HG02588 (cell line): ENCODE results near the gene COL15A1.
"Not testable (repeated sequence)": the region's sequence is repeated elsewhere in the genome, so short reads cannot be mapped to it uniquely, and the experiment has no call there.

Experiments
- ATAC-seq: cut with Tn5 transposase; IDR thresholded peaks from one replicate; pipeline ENCODE4 v1.9.1; 2021; ENCODE audit warnings: mild to moderate bottlenecking, moderate library complexity; ENCODE audit not compliant: unreplicated experiment

Gene COL15A1

GRCh38 chr9:99073985-99074901, 130.5 kb downstream of the COL15A1 start:
- no peak for ATAC-seq

GRCh38 chr9:99074902-99075245, 131.2 kb downstream of the COL15A1 start:
- ATAC-seq: no peak

DNA sequence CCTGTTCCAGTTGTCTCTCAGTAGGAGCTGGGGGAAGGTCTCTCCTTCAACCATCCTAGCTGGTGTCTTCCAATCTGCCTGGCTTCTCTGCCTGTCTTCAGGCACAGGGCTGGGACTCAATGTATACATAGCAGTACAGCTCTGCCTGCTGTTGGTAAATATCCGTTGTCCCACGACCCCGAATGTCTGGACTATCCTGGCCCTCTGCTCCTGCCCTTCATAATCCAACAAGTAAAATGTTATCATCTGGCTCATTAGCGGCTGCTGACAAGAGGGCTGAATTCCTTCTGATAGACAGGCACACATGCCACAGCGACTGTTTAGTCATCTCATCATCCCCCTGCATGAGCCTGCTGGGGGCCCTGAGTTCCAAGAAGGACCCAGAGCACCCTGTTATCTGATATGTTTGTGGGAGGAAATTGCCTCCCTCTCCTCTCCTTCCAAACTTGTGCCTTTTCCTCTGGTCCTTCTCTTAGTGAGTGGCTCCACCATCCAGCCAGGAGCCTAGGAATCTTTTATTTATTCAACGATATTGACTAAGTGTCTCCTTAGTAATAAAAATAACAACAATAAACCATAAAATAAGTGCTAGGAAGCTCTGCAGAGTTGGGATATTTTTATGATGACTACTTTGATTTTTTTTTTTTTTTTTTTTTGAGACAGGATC, 131.7 kb downstream of the COL15A1 start:
- ATAC-seq: no peak

DNA sequence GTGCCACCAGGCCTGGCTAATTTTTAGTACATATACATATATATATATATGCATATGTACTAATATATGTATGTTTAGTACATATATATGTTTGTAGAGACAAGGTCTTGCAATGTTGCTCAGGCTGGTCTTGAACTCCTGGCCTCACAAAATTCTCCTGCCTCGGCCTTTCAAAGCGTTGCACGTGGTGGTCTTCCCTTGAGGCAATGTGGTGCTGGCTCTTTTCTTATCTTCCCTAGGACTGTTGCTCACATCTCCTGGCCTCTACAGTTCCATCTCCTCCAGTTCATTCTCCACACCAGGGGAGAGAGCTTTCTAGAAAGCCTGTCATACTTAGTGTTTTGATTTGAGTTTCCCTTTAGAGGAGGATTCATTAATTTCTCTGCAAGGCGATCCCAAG, 132.3 kb downstream of the COL15A1 start:
- no peak for ATAC-seq

DNA sequence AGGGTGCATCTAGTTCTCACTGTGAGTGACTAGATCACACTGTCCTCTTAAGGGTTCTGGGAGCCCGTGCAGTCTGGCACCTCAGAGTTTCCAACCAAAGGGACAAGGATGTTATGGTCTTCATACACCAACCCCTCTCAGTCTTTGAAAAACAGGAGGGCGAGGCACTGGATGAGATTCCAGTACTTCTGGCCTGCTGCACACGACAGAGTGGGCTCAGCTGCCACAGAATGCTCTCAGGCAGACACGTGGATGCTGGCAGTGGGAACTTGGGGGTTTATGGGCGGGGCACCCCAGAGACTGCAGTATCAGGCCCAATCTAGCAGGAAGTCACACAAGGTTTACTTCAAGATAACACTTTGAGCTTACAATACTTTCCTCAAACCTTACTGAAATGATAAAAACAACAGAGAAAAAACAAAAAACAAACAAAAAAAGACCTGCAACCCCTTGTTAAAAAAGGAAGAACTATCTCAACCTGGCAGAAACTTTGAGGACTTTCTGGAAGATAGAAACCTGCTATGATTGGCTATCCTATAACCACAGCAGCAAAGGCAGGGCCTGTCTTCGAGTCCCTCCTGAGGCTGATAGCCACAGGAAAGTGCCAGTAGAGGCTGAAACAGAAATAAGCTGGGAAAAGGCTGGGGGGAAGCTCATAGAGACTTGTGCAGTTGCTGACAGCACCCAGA, 132.9 kb downstream of the COL15A1 start:
- no peak for ATAC-seq

GRCh38 chr9:99078717-99079116, 135.0 kb downstream of the COL15A1 start:
- no peak for ATAC-seq

DNA sequence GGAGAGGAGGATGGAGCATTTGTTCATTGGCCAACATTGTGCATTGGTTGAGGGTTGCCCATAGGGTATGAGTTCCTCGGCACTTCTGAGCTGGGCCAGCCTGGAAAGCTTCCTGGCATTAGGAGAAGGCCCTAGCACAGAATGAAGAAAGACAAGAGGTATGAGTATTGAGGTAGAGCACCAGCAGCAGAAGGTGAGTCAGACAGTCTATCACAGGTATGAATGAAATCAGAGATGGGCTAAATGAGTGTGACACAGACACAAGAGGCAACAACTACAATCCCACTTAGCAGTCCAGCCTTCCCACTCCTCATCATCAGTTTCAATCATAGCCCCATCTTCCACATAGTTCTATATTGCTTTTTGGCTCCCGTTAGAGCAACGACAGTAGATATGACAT, 135.8 kb downstream of the COL15A1 start:
- no peak for ATAC-seq

- ATAC-seq: no peak
Observed at GRCh38 chr9:99083051-99083450, 139.3 kb downstream of the COL15A1 start.

DNA sequence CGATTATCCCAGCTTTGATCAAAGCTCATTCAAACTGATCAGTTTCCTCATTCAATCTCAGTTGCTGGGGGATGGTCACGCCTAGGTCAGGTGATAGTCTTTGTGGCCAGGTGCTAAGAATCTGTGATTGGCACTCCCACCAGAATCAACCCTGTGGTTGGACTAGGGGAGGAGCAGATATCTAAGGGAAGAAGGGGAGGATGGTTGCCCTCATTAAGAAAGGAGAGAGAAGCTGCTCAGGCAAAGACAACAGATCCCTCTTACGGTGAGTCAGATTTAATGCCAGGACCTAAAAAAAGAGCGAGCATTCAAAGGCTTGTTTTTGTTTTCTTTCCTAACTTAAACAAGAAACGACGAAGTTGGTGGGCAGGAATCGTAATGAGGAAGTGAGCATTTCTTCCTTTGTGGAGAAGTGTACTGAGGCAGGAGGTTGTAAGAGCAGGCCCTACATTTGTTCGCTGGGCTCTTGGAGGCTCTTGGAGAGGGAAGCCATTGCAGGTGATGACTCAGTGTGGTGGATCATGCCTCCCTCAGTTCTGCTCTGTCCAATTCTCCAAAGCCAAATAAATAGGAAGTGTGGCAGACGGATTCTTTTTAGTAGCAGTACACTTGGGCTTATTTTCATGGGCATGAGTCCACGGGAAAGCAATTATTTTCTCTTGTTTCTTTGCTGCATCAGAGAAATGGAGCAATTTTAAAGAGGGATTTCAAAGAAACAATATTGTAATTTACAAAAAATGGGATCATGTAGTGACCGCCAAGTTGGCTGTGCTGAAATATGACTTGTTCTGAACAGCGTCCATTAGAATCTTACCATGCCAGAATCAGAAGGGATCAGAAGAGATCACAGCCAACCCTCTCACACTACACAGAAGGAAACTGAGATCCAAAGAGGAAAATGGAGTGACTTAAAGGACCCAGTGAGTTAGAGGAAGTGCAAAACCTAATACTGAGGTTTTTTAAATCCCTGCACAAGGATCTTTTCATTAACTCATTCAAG, 142.5 kb downstream of the COL15A1 start:
- ATAC-seq: no peak

- no peak for ATAC-seq
Observed at GRCh38 chr9:99087462-99087861, 143.8 kb downstream of the COL15A1 start.

GRCh38 chr9:99090336-99091130, 146.8 kb downstream of the COL15A1 start:
- ATAC-seq: no peak

DNA sequence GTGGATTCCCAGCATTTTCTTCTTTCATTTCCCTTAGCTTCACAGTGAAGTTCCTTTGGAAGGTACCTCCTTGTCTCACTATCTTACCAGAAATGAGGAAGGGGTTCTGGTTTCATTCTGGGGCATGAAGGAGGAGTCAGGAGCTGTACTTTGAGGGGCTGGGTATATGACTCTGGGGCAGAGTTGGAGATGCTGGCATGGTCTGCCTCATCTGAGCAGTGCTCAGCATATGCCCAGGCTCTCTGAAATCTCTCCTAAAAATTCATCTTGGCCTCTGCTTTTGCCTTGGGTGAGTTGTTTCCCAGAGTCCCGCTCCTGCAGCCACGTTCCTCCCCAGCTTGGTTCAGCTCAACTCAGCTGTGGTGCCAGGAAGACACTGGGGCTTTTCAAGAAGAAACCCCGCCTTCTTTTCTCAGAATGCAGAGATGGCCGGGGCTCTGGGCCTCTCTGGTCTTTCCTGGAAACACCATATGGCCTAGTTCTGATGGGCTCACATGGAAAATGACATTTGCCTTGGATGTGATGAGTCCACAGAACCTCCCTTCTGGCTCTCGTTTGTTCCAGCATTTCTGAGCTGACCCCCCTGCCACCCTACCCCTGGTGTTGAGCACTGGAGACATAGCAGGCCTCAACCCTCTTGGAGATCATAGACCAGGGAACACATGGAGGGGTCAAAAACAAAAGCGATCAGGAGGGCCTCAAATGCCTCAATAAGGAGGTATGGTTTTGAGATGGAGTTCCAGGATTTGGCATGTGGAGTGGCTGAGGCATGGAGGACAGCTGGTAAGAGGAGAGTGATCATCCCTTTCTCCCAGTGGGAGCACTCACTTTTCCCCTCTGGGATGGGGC, 149.2 kb downstream of the COL15A1 start:
- no peak for ATAC-seq

DNA sequence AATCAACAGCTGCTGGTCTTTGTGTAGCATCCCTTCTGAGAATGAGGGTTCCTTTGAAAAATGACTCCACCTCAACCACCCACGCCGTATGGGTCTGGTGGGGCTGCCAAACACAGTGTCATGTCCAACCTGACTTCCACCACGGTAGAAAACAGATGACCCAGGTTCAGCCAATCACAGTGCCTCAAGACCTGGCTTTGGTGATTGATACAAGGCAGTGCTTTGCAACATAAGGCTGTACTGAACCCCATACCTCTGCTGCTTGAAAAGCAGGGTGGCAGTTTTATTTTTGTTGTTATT, 149.7 kb downstream of the COL15A1 start:
- no peak for ATAC-seq

DNA sequence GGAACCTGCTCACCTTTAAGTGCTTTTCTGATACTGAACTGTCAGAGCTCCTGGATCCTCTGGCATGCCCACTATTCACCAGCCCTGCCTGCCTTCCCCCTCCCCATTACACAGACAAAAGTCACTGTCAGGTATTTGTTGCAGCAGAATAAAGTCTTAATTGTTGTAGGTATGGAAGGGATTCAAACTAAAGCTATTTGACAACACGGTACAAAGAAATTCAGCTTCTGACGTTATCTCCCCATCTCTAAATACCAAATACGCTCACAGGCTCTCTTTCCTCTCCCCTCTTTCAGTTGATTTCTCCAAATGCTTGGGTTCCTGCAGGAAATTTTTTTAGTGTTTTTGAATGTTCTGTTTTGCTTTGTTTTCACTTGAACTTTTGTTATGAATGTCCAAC, 151.9 kb downstream of the COL15A1 start:
- ATAC-seq: no peak

DNA sequence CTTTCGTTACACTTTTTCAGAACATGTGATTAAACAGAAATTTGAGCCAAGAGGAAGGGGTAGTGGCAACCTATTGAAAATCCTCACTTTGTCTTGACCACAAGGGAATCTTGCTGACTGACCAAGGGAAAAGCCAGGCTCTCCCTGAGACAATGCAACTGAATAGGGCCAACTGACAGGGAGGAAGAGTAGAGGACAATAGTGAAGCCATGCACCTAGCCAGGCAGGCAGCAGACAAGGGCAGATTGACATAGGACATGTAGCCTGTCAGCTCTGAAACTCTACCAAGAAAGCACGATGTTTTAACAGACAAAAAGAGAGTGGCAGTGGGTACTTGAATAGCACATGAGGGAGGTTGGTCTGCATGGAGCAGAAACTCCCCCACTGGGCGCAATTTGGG, 152.7 kb downstream of the COL15A1 start:
- ATAC-seq: no peak

GRCh38 chr9:99099806-99100585, 156.3 kb downstream of the COL15A1 start:
- not testable (repeated sequence) for ATAC-seq

- ATAC-seq: no peak
Observed at GRCh38 chr9:99101271-99101670, 157.6 kb downstream of the COL15A1 start.

- ATAC-seq: no peak
Observed at GRCh38 chr9:99101812-99102211, 158.1 kb downstream of the COL15A1 start.
